IPS-18a (cell line): Measurements from ENCODE around the gene ENHO.

ENCODE experiments used
- H3K27ac ChIP-seq: one replicate; pipeline ENCODE4 v1.5.1; 2013; ENCODE audit warnings: low read length
- H3K27me3 ChIP-seq: one replicate; pipeline ENCODE4 v1.6.1; 2013; ENCODE audit warnings: mild to moderate bottlenecking, low read length; ENCODE audit not compliant: control insufficient read depth, insufficient read depth
- H3K36me3 ChIP-seq: one replicate; pipeline ENCODE4 v1.6.1; 2013; ENCODE audit warnings: low read depth, low read length; ENCODE audit not compliant: control insufficient read depth
- H3K4me1 ChIP-seq: one replicate; pipeline ENCODE4 v1.6.1; 2013; ENCODE audit warnings: low read depth, low read length; ENCODE audit not compliant: control insufficient read depth
- H3K4me3 ChIP-seq: one replicate; pipeline ENCODE4 v1.5.1; 2013; ENCODE audit warnings: low read length
- H3K9ac ChIP-seq: one replicate; pipeline ENCODE4 v1.6.1; 2013; ENCODE audit warnings: mild to moderate bottlenecking, low read length, moderate library complexity
- H3K9me3 ChIP-seq: one replicate; pipeline ENCODE4 v1.6.1; 2013; ENCODE audit warnings: low read depth, low read length; ENCODE audit not compliant: control insufficient read depth

ENHO gene

DNA sequence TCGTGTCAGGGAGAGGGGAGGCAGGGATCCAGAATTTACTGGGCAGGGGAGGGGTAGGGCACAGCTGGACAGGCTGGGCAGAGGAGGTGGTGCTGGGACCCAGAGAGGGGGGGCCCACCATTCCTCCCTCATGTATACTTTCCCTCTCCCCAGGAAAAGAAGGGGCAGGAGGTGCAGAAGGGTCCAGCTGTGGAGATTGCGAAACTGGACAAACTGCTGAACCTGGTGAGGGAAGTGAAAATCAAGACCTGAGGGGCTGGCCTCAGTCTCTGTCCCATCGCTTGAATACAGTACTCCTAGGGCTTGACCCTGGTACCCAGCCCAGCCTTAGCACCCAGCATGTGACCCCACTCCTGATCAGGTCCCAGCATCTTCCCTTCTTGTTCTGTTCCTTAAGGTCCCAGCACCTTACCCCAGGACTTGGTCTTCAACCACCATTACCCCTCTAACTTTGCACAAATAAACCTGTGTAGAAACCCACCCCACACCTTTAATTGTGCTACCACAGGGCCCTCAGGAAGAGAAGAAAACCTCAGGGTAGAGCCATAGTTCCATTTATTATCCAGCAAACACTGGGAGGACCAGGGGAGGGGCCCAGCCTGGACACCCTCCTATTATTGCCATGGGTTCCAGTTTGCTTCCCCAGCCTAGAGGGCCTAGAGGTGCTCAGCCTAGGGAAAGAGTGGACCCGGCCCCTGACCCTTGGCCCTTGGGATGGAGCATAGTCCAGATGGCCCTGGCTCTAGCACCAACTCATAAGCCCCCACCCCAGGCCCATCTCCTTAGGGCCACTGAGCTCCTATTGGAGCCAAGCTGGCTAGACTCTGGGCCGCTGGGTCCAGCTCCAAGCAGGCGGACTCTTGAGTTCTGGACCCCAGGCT lies 2.0 kb downstream of the ENHO start:
- H3K27me3 ChIP-seq: peaks cover 8% of the 10 kb centered on the region
- peaks cover 4% of the 10 kb centered on the region for H3K4me1 ChIP-seq
- no peaks in the 10 kb centered on the region for H3K9me3 ChIP-seq
- no peaks in the 10 kb centered on the region for H3K36me3 ChIP-seq
- H3K9ac ChIP-seq: no peak overlapping the region
- H3K27ac ChIP-seq: no peak overlapping the region
- H3K4me3 ChIP-seq: no peak overlapping the region

DNA sequence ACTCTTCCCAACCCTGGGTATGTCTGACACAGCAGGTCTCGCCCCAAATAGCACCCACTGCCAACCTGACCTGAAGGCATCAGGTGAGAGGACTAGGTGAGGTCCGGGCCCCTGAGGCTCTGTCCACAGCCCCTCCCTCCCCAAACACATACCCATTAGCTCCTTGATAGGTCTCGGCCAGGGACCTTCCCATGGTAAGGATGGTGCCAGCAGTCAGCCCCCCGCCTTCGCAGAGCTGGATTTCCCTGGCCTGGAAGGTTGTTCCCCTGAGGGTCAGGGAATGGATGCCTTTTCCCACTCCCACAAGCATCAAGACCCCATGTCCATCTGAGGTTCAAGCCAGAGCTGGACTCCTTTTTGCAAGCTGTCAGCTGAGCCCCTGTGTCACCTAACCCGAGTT lies 2.7 kb downstream of the ENHO start:
- H3K4me3 ChIP-seq: no peak overlapping the region
- peaks cover 8% of the 10 kb centered on the region for H3K27me3 ChIP-seq
- no peaks in the 10 kb centered on the region for H3K36me3 ChIP-seq
- H3K27ac ChIP-seq: no peak overlapping the region
- no peaks in the 10 kb centered on the region for H3K9me3 ChIP-seq
- H3K9ac ChIP-seq: no peak overlapping the region
- H3K4me1 ChIP-seq: peaks cover 4% of the 10 kb centered on the region

GRCh38 chr9:34519321-34520020 lies 3.3 kb downstream of the ENHO start:
- Histone ChIP-seq H3K27ac (no peak overlapping the region), H3K4me3 (no peak overlapping the region), H3K4me1 (peaks cover 4% of the 10 kb centered on the region), H3K9me3 (no peaks in the 10 kb centered on the region), H3K27me3 (peaks cover 8% of the 10 kb centered on the region), H3K9ac (no peak overlapping the region), H3K36me3 (no peaks in the 10 kb centered on the region)

DNA sequence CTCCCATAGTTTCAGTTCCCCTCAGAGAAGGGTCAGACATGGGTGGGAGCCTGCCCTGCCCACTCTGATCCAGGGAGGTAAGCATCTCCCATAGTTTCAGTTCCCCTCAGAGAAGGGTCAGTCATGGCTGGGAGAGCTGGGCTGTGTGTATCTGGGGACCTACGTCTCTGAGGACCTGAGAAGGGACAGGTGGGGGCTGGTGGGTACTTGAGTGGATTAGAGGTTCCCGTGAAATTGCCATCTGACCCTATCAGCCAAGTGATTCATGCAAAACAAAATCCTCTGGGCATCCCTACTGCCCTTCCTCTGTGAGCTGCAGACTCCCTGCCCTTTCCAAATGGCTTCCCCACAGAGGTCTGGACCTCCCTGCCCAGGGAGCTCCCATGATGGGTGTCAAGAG lies 3.9 kb downstream of the ENHO start:
- Histone ChIP-seq H3K9ac (no peak overlapping the region), H3K9me3 (no peaks in the 10 kb centered on the region), H3K4me3 (no peak overlapping the region), H3K27ac (no peak overlapping the region), H3K27me3 (peaks cover 8% of the 10 kb centered on the region), H3K36me3 (no peaks in the 10 kb centered on the region), H3K4me1 (peaks cover 6% of the 10 kb centered on the region)

GRCh38 chr9:34518110-34518616 lies 4.6 kb downstream of the ENHO start:
- Histone ChIP-seq H3K4me1 (peaks cover 13% of the 10 kb centered on the region), H3K9ac (no peak overlapping the region), H3K4me3 (no peak overlapping the region), H3K27ac (no peak overlapping the region), H3K27me3 (peaks cover 8% of the 10 kb centered on the region), H3K9me3 (no peaks in the 10 kb centered on the region), H3K36me3 (no peaks in the 10 kb centered on the region)

- H3K4me1 ChIP-seq: peaks cover 19% of the 10 kb centered on the region
- no peak overlapping the region for H3K4me3 ChIP-seq
- H3K27me3 ChIP-seq: peaks cover 4% of the 10 kb centered on the region
- no peak overlapping the region for H3K9ac ChIP-seq
- H3K27ac ChIP-seq: no peak overlapping the region
- H3K36me3 ChIP-seq: no peaks in the 10 kb centered on the region
- no peaks in the 10 kb centered on the region for H3K9me3 ChIP-seq
Observed at GRCh38 chr9:34517185-34517584, 5.6 kb downstream of the ENHO start.

DNA sequence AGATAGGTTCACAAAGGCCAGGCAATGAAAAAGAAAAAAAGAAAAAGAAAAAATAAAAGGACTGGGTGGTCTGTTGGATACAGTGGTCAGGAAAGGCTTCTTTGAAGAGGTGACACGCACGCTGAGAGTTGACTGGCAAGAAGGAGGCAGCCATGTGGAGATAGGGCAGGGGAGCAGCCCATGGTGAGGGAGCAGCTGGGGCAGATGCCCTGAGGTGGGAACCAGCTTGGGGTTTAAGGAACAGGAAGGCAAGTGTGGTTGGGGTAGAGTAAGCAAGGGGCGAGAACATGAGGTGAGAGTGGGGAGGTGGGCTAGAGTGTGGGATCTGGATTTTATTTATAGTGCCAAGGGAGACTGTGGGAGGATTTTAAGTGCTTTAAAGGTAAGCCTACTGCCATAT lies 6.8 kb downstream of the ENHO start:
- Histone ChIP-seq H3K27ac (no peak overlapping the region), H3K27me3 (no peaks in the 10 kb centered on the region), H3K9me3 (no peaks in the 10 kb centered on the region), H3K4me1 (peaks cover 21% of the 10 kb centered on the region), H3K9ac (no peak overlapping the region), H3K36me3 (no peaks in the 10 kb centered on the region), H3K4me3 (no peak overlapping the region)

DNA sequence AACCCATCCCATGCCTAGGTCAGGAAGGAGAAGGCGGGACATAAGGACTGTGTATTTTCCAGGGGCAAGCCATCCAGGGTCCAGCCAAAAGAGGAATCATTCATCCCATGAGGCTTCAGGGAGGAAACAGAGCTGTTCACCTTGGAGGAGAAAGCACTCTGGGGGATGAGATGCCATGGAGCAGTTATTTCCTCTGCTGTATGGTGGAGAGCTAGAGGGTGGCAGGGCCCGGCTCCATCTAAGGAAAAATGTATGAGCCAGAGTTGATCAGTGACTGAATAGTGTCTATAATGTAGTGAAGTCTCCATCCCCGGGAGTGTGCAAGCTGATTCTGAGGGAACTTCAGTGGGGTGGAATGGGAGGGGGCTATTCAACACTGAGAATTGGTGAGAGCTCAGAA lies 8.0 kb downstream of the ENHO start:
- no peak overlapping the region for H3K27ac ChIP-seq
- peaks cover 21% of the 10 kb centered on the region for H3K4me1 ChIP-seq

DNA sequence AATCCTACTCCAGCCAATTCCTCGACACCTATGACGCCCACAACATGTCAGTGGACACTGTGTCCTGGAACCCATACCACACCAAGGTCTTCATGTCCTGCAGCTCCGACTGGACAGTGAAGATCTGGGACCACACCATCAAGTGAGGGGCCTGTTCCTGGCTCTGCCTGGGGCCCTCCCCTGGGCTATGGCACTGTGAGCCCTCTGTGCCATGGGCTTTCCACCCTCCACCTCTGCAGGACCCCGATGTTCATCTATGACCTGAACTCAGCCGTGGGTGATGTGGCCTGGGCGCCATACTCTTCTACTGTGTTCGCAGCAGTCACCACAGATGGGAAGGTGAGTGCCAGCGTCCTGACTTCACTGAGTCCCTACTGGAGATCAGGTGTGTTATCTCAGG lies 8.4 kb downstream of the ENHO start:
- H3K9me3 ChIP-seq: no peaks in the 10 kb centered on the region
- no peak overlapping the region for H3K27ac ChIP-seq
- H3K36me3 ChIP-seq: no peaks in the 10 kb centered on the region
- no peak overlapping the region for H3K9ac ChIP-seq
- H3K27me3 ChIP-seq: no peaks in the 10 kb centered on the region
- no peak overlapping the region for H3K4me3 ChIP-seq
- H3K4me1 ChIP-seq: peaks cover 21% of the 10 kb centered on the region

More for the DNA sequence above, 8.0 kb downstream of the ENHO start:
- Histone ChIP-seq H3K9me3 (no peaks in the 10 kb centered on the region), H3K9ac (no peak overlapping the region), H3K4me3 (no peak overlapping the region), H3K36me3 (no peaks in the 10 kb centered on the region), H3K27me3 (no peaks in the 10 kb centered on the region)

- Histone ChIP-seq H3K4me3 (peak overlapping the region; percentile 2), H3K27ac (no peak overlapping the region), H3K27me3 (no peaks in the 10 kb centered on the region), H3K36me3 (no peaks in the 10 kb centered on the region), H3K9me3 (no peaks in the 10 kb centered on the region), H3K4me1 (peaks cover 21% of the 10 kb centered on the region), H3K9ac (no peak overlapping the region)
Observed at GRCh38 chr9:34513567-34514214, 9.1 kb downstream of the ENHO start.
